Measurements from ENCODE around the gene CD59. TPM values are rescaled to one million over a fixed set of nuclear protein-coding genes. Genes with fewer than 3 reads are reported as not detected.
"Not testable (repeated sequence)": the region's sequence is repeated elsewhere in the genome, so short reads cannot be mapped to it uniquely, and the experiment has no call there.

Gene CD59
- total RNA-seq, 1 donor from 2014 or later, result 480 TPM

- no peak for DNase-seq (ENCODE audit: low read depth)
These were observed 7.1 kb upstream of the CD59 start for GRCh38 chr11:33743291-33743690.

GRCh38 chr11:33742249-33742851 lies 6.1 kb upstream of the CD59 start:
- DNase-seq (ENCODE audit: low read depth), result peak; percentile 49

- DNase-seq (ENCODE audit: low read depth), result no peak
These were observed 5.6 kb upstream of the CD59 start for GRCh38 chr11:33741806-33742205.

GRCh38 chr11:33737362-33737821 lies 1.2 kb upstream of the CD59 start:
- DNase-seq (ENCODE audit: low read depth), result no peak

GRCh38 chr11:33735271-33736147 lies 714 bp downstream of the CD59 start:
- peak; percentile 74 for DNase-seq (ENCODE audit: low read depth)

GRCh38 chr11:33734441-33735270 lies 1.6 kb downstream of the CD59 start:
- DNase-seq (ENCODE audit: low read depth), result peak; percentile 62

GRCh38 chr11:33733980-33734379 lies 2.2 kb downstream of the CD59 start:
- no peak for DNase-seq (ENCODE audit: low read depth)

- peak; percentile 63 for DNase-seq (ENCODE audit: low read depth)
These were observed 4.3 kb downstream of the CD59 start for GRCh38 chr11:33731723-33732531.

GRCh38 chr11:33730716-33731115 lies 5.5 kb downstream of the CD59 start:
- no peak for DNase-seq (ENCODE audit: low read depth)

GRCh38 chr11:33729072-33729664 lies 7.1 kb downstream of the CD59 start:
- peak; percentile 62 for DNase-seq (ENCODE audit: low read depth)

- DNase-seq (ENCODE audit: low read depth), result not testable (repeated sequence)
These were observed 8.7 kb downstream of the CD59 start for GRCh38 chr11:33727539-33727938.

- DNase-seq (ENCODE audit: low read depth), result no peak
These were observed 10.7 kb downstream of the CD59 start for GRCh38 chr11:33725496-33725895.

- peak; percentile 38 for DNase-seq (ENCODE audit: low read depth)
These were observed 11.6 kb downstream of the CD59 start for GRCh38 chr11:33724644-33725035.

- peak; percentile 92 for DNase-seq (ENCODE audit: low read depth)
These were observed 12.9 kb downstream of the CD59 start for GRCh38 chr11:33723238-33723881.

- DNase-seq (ENCODE audit: low read depth), result peak; percentile 90
These were observed 13.5 kb downstream of the CD59 start for GRCh38 chr11:33722590-33723234.

GRCh38 chr11:33721984-33722383 lies 14.2 kb downstream of the CD59 start:
- DNase-seq (ENCODE audit: low read depth), result peak; percentile 34

GRCh38 chr11:33721426-33721825 lies 14.8 kb downstream of the CD59 start:
- DNase-seq (ENCODE audit: low read depth), result peak; percentile 85

GRCh38 chr11:33719587-33719986 lies 16.6 kb downstream of the CD59 start:
- peak; percentile 33 for DNase-seq (ENCODE audit: low read depth)

- DNase-seq (ENCODE audit: low read depth), result peak; percentile 82
These were observed 17.8 kb downstream of the CD59 start for GRCh38 chr11:33718440-33718839.

Measured in myocyte (in vitro differentiated cells).